SU-DHL-6 (cell line): ENCODE measurements around the gene KATNB1.

Experiments used
- EZH2phosphoT487 ChIP-seq: fragments of 200-600 bp; sonication (generic), shearing (Covaris generic); conservative IDR thresholded peaks from 2 replicates; pipeline ENCODE4 v1.6.1; 2018; ENCODE audit warnings: mild to moderate bottlenecking, antibody characterized with exemption, low read length, moderate library complexity, mixed read lengths
- TF ChIP-seq, protein P1 (sequence below): fragments of 200-600 bp; sonication (generic); IDR thresholded peaks from one replicate; pipeline ENCODE4 v1.5.1; 2017; ENCODE audit warnings: antibody characterized with exemption, mild to moderate bottlenecking, low read length, moderate library complexity; ENCODE audit not compliant: insufficient read depth, poor library complexity, severe bottlenecking

DNA sequence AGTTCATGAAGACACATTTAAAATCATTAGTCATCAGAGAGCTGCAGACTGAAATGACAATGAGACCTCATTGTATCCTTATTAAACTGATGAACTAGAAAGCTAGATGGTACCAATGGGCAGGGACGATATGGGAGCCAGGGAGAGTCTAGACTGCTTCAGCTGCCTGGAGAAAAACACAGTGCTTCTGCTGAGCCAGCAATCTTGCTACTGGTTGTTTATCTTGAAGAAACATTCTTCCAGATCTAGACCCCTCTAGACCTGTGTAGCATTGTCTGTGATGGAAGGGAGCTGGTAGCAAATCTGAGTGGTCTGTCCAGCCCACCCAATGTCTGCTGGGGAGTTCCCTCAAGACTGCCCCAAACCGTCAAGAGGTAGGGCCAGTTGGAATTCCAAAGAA is 42.9 kb upstream of the KATNB1 start:
- TF ChIP-seq, protein P1, sequence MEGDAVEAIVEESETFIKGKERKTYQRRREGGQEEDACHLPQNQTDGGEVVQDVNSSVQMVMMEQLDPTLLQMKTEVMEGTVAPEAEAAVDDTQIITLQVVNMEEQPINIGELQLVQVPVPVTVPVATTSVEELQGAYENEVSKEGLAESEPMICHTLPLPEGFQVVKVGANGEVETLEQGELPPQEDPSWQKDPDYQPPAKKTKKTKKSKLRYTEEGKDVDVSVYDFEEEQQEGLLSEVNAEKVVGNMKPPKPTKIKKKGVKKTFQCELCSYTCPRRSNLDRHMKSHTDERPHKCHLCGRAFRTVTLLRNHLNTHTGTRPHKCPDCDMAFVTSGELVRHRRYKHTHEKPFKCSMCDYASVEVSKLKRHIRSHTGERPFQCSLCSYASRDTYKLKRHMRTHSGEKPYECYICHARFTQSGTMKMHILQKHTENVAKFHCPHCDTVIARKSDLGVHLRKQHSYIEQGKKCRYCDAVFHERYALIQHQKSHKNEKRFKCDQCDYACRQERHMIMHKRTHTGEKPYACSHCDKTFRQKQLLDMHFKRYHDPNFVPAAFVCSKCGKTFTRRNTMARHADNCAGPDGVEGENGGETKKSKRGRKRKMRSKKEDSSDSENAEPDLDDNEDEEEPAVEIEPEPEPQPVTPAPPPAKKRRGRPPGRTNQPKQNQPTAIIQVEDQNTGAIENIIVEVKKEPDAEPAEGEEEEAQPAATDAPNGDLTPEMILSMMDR, result no peak
- TF ChIP-seq EZH2phosphoT487, result no peak
